ENCODE data around the gene GP5. TPM values are rescaled to one million over a fixed set of nuclear protein-coding genes. Genes with fewer than 3 reads are reported as not detected.

GP5 gene
- total and polyA plus RNA-seq, 2 experiments from 2014 or later = 0.11 TPM; not detected in 1

DNA sequence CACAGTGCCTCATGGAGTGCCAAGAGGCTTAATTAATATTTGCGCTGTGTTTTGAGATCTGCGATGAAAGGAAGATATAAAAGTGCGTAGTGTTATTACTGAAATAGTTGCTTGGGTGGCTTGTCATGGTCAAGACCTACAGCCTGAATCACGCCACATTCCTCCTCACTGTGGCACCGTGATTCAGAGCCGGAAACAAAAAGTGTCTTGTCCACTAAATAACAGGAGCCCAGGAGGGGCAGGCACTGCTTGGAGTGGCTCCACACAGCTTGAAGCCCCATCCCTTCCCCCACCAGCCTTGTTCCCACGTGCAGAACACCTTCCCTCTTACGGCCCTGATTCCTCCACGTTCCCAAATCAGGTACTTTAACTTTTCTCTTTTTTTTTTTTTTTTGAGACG lies 28.3 kb downstream of the GP5 start:
- in situ Hi-C loops (cut with MboI) = no loop called here
- no peak overlapping the region for H2AFZ ChIP-seq
- TF ChIP-seq EZH2 (IDR thresholded peaks at IDR 0.05; ENCODE audit: insufficient read depth, poor library complexity, severe bottlenecking) = no peak
- no peak for TF ChIP-seq EZH2phosphoT487 (IDR thresholded peaks at IDR 0.05; ENCODE audit: insufficient read depth, low read depth)
- no peak overlapping the region for H3K4me2 ChIP-seq (ENCODE audit: unreplicated experiment)
- no peak overlapping the region for H3K9ac ChIP-seq
- H3K36me3 ChIP-seq (ENCODE audit: low read depth) = no peaks in the 10 kb centered on the region
- H3K9me2 ChIP-seq (ENCODE audit: insufficient read depth) = no peaks in the 10 kb centered on the region
- WGBS, 2 experiments (ENCODE audit: low coverage in 1 of 2, low lambda C conversion rate in 2 of 2, missing lambda C conversion rate in 2 of 2) = 93 to 95% methylated on average over 9 to 10 of the region's 10 CpGs
- no peaks in the 10 kb centered on the region for H3K9me3 ChIP-seq (ENCODE audit: low read depth)
- no peaks in the 10 kb centered on the region for H4K20me1 ChIP-seq (ENCODE audit: insufficient read depth)
- H3K27me3 ChIP-seq (replicated peaks; ENCODE audit: insufficient read depth) = no peaks in the 10 kb centered on the region
- H3K4me1 ChIP-seq (ENCODE audit: insufficient read depth) = peaks cover 24% of the 10 kb centered on the region
- H3K79me2 ChIP-seq (ENCODE audit: insufficient read depth) = no peaks in the 10 kb centered on the region
- peaks cover 15% of the 10 kb centered on the region for H3F3A ChIP-seq (ENCODE audit: insufficient read depth)
- DNase-seq = no peak
- no peak overlapping the region for H3K27ac ChIP-seq
- H3K4me3 ChIP-seq = no peak overlapping the region

DNA sequence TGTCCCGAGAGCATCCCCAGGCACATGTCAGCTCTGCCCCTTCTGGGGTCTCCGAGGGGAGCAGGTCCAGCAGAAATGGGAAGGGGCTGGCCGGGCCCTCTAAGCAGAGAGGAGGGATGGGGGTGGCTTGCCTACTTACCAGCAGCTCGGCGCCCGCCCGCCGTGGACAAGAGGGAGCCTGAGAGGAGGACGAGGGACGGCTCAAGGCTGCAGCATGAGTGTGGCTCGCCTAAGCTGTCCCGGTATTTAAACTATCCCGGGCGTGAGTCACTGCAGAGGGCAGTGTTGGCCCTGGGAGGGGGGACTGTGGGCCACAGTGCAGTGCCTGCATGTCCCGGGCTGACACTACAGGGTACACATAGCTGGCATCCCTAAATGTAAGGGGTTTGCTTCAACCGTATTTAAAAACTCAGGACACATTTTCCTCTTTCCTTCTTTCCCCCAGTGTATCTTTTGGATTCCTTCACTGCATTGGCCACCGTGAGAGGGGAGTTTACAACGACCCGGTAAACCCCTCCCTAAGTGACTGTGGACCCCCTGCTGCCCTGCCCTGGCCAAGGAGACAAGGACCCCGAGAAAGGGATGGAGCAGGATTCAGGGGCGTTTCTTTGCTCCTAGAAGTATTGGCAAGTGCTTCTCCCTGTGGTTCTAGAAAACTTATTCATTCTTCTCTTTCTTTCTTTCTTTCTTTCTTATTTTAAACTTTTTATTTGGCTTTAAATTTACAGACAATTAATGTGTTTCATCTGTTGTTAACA lies 29.4 kb downstream of the GP5 start, which contains the start of gene LRRC15:
Gene LRRC15 (minus strand): TSS at position 222 of the 758 bp plus-strand sequence. CDS start 8,700 bp downstream, outside the sequence.
- H3K9ac ChIP-seq = peak within 1 kb of the TSS; percentile 63
- in situ Hi-C loops (cut with MboI) = no loop called here

DNA sequence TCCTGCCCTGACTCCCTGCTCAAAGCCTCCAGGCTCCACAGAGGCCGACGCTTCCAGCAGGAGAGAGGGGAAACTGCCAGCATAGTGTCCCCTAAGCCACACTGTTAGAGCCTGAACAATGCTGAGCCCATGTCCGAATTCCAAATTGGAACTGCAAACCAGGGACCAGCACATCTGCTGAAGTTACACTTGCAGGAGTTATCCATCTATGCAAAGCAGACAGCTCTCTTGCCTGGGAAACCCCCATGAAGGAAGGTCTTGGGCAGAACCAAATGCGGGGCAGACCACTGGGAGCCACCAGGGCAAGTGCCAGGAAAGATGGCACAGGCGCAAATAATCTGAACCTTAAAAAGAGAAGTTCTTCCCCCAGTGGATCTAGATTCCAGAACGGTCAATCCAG lies 30.1 kb downstream of the GP5 start:
- Histone ChIP-seq H3K27me3 (replicated peaks; ENCODE audit: insufficient read depth) (no peaks in the 10 kb centered on the region), H3K36me3 (ENCODE audit: low read depth) (no peaks in the 10 kb centered on the region), H4K20me1 (ENCODE audit: insufficient read depth) (no peaks in the 10 kb centered on the region), H3K9me2 (ENCODE audit: insufficient read depth) (no peaks in the 10 kb centered on the region), H2AFZ (peak overlapping the region; percentile 39; the same call in 1 of the 2 replicates), H3K9ac (peak overlapping the region; percentile 63), H3K79me2 (ENCODE audit: insufficient read depth) (no peaks in the 10 kb centered on the region), H3F3A (ENCODE audit: insufficient read depth) (peaks cover 21% of the 10 kb centered on the region), H3K27ac (peak overlapping the region; percentile 51; the same call in 1 of the 2 replicates), H3K4me1 (ENCODE audit: insufficient read depth) (peaks cover 39% of the 10 kb centered on the region), H3K4me3 (peak overlapping the region; percentile 53), H3K9me3 (ENCODE audit: low read depth) (no peaks in the 10 kb centered on the region), H3K4me2 (ENCODE audit: unreplicated experiment) (peak overlapping the region; percentile 67)
- no peak for DNase-seq
- TF ChIP-seq EZH2 (IDR thresholded peaks at IDR 0.05; ENCODE audit: insufficient read depth, poor library complexity, severe bottlenecking) = no peak
- no peak for TF ChIP-seq EZH2phosphoT487 (IDR thresholded peaks at IDR 0.05; ENCODE audit: insufficient read depth, low read depth)
- in situ Hi-C loops (cut with MboI) = no loop called here
- 11 to 16% methylated on average over 6 of the region's 6 CpGs for WGBS, 2 experiments (ENCODE audit: low coverage in 1 of 2, low lambda C conversion rate in 2 of 2, missing lambda C conversion rate in 2 of 2)

More for the DNA sequence above, 29.4 kb downstream of the GP5 start, which contains the start of gene LRRC15:
- Histone ChIP-seq H3K36me3 (ENCODE audit: low read depth) (no peaks in the 10 kb centered on the region), H3K9me3 (ENCODE audit: low read depth) (no peaks in the 10 kb centered on the region), H3K4me3 (peak within 1 kb of the TSS; percentile 53), H3F3A (ENCODE audit: insufficient read depth) (peaks cover 15% of the 10 kb centered on the region), H3K4me2 (ENCODE audit: unreplicated experiment) (peak within 1 kb of the TSS; percentile 67), H4K20me1 (ENCODE audit: insufficient read depth) (no peaks in the 10 kb centered on the region), H3K27ac (peak within 1 kb of the TSS; percentile 51), H2AFZ (peak within 1 kb of the TSS; percentile 41; the same call in 1 of the 2 replicates), H3K9me2 (ENCODE audit: insufficient read depth) (no peaks in the 10 kb centered on the region), H3K79me2 (ENCODE audit: insufficient read depth) (no peaks in the 10 kb centered on the region), H3K27me3 (replicated peaks; ENCODE audit: insufficient read depth) (no peaks in the 10 kb centered on the region), H3K4me1 (ENCODE audit: insufficient read depth) (peaks cover 31% of the 10 kb centered on the region)
- WGBS, 2 experiments (ENCODE audit: low coverage in 1 of 2, low lambda C conversion rate in 2 of 2, missing lambda C conversion rate in 2 of 2) = 2% methylated on average over 20 to 21 of the region's 21 CpGs
- TF ChIP-seq EZH2 (IDR thresholded peaks at IDR 0.05; ENCODE audit: insufficient read depth, poor library complexity, severe bottlenecking) (no peak), EZH2phosphoT487 (IDR thresholded peaks at IDR 0.05; ENCODE audit: insufficient read depth, low read depth) (no peak)
- DNase-seq = peak; percentile 93

- 4 to 8% methylated on average over 18 of the region's 18 CpGs for WGBS, 2 experiments (ENCODE audit: low coverage in 1 of 2, low lambda C conversion rate in 2 of 2, missing lambda C conversion rate in 2 of 2)
- in situ Hi-C loops (cut with MboI) = no loop called here
- no peaks in the 10 kb centered on the region for H4K20me1 ChIP-seq (ENCODE audit: insufficient read depth)
- peak overlapping the region; percentile 51 for H3K27ac ChIP-seq
- peaks cover 40% of the 10 kb centered on the region for H3K4me1 ChIP-seq (ENCODE audit: insufficient read depth)
- H3K9me3 ChIP-seq (ENCODE audit: low read depth) = no peaks in the 10 kb centered on the region
- peak overlapping the region; percentile 53 for H3K4me3 ChIP-seq
- H3K79me2 ChIP-seq (ENCODE audit: insufficient read depth) = no peaks in the 10 kb centered on the region
- DNase-seq = peak; percentile 96
- no peaks in the 10 kb centered on the region for H3K9me2 ChIP-seq (ENCODE audit: insufficient read depth)
- H3K36me3 ChIP-seq (ENCODE audit: low read depth) = no peaks in the 10 kb centered on the region
- H3K9ac ChIP-seq = peak overlapping the region; percentile 63
- peak overlapping the region; percentile 67 for H3K4me2 ChIP-seq (ENCODE audit: unreplicated experiment)
- H2AFZ ChIP-seq = peak overlapping the region; percentile 10; the same call in 1 of the 2 replicates
- TF ChIP-seq EZH2 (IDR thresholded peaks at IDR 0.05; ENCODE audit: insufficient read depth, poor library complexity, severe bottlenecking) = no peak
- no peak for TF ChIP-seq EZH2phosphoT487 (IDR thresholded peaks at IDR 0.05; ENCODE audit: insufficient read depth, low read depth)
- H3F3A ChIP-seq (ENCODE audit: insufficient read depth) = peaks cover 21% of the 10 kb centered on the region
- H3K27me3 ChIP-seq (replicated peaks; ENCODE audit: insufficient read depth) = no peaks in the 10 kb centered on the region
Observed at GRCh38 chr3:194367992-194368841, 30.8 kb downstream of the GP5 start.

Measured in GM23248 (cell line).